ENCODE results near the gene FBXO34.

FBXO34 gene

DNA sequence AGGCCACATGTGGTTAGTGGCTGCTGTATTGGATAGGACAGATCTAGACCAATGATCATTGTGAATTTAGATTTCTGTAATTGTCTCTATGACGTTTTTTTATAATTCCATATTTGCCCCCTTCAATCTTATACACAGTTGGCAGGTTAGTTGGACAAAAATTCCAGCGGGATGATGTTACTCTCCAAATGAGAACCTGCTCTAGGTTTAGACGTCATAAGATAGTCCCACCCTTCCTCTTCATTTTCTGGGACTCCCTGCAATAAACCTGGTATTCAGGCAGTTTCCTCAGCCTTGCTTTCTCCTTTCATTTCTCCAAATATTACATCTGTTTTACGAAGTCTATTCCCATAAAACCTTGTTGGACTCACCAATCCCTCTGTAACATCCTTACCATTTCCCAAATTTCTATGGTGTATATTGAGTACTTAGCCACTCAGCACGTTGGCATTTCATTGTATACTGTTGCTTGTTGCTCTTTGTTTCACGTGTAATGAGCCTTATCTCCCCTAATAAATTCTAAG lies 10.2 kb downstream of the FBXO34 start:
- no peak for TF ChIP-seq ZFX (IDR thresholded peaks at IDR 0.05; ENCODE audit: borderline replicate concordance)
- TF ChIP-seq CTCF (IDR thresholded peaks at IDR 0.05), result no peak
- H3K27ac ChIP-seq, result no peak overlapping the region

DNA sequence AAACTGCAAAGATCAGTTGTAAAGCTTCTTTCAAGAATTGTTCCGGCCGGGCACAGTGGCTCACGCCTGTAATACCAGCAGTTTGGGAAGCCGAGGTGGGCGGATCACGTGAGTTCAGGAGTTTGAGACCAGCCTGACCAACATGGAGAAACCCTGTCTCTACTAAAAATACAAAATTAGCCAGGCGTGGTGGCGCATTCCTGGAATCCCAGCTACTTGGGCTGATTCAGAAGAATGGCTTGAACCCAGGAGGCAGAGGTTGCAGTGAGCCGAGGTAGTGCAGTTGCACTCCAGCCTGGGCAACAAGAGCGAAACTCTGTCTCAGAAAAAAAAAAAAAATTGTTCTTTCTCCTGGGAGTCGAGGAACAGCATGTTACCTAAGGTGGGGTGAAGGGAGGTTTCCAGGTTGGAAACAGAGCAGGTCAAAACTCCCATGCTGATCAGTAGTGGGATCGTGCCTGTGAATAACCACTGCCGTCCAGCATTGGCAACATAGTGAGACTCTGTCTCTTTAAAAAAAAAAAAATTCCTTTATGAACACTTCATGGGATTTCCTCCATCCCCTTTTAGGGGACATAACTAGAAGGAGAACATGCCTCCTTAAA lies 13.9 kb downstream of the FBXO34 start:
- no peak for TF ChIP-seq ZFX (IDR thresholded peaks at IDR 0.05; ENCODE audit: borderline replicate concordance)
- TF ChIP-seq CTCF (IDR thresholded peaks at IDR 0.05), result no peak
- H3K27ac ChIP-seq, result no peak overlapping the region

DNA sequence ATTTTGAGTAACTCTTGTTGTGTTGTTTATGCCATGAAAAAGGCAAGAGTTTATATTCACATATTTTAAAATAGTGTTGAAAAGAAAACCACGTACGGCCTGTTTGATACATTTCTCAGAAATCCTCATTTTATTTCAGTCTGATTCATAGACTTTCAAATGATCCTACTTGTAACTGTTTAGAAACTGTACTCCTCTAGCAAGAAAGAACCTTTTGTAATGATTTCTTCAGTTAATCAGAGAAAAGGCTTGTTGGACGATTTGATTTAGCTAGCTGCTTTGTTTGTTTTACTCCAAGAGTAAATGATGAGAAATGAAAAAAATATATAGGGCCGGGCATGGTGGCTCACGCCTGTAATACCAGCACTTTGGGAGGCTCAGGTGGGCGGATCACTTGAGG lies 17.2 kb downstream of the FBXO34 start:
- no peak overlapping the region for H3K27ac ChIP-seq
- TF ChIP-seq ZFX (IDR thresholded peaks at IDR 0.05; ENCODE audit: borderline replicate concordance) (no peak), CTCF (IDR thresholded peaks at IDR 0.05) (no peak)

- H3K27ac ChIP-seq, result no peak overlapping the region
- no peak for TF ChIP-seq ZFX (IDR thresholded peaks at IDR 0.05; ENCODE audit: borderline replicate concordance)
- no peak for TF ChIP-seq CTCF (IDR thresholded peaks at IDR 0.05)
These were observed 20.4 kb downstream of the FBXO34 start for GRCh38 chr14:55291480-55292081.

GRCh38 chr14:55294603-55295002 lies 23.4 kb downstream of the FBXO34 start:
- no peak for TF ChIP-seq ZFX (IDR thresholded peaks at IDR 0.05; ENCODE audit: borderline replicate concordance)
- no peak for TF ChIP-seq CTCF (IDR thresholded peaks at IDR 0.05)
- H3K27ac ChIP-seq, result no peak overlapping the region

- peak; percentile 33 for TF ChIP-seq CTCF (IDR thresholded peaks at IDR 0.05)
- no peak for TF ChIP-seq ZFX (IDR thresholded peaks at IDR 0.05; ENCODE audit: borderline replicate concordance)
- no peak overlapping the region for H3K27ac ChIP-seq
These were observed 26.6 kb downstream of the FBXO34 start for GRCh38 chr14:55297611-55298499.

DNA sequence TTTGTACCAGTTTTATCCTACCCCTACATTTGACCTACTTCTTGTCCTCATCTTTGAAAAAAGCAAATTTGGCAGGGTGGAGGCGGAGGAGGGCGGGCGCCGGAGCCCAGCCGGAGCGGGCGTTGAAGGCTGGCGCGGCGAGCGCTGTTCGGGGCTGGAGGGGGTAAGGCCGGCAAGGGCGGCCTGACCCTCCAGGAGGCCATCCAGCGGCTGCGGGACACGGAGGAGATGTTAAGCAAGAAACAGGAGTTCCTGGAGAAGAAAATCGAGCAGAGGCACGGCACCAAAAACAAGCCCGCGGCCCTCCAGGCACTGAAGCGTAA lies 27.2 kb downstream of the FBXO34 start:
- TF ChIP-seq CTCF (IDR thresholded peaks at IDR 0.05) (no peak), ZFX (IDR thresholded peaks at IDR 0.05; ENCODE audit: borderline replicate concordance) (no peak)
- no peak overlapping the region for H3K27ac ChIP-seq
